Trophoblast cell (in vitro differentiated cells and primary cell): ENCODE measurements around the gene DDX4. TPM values are rescaled to one million over a fixed set of nuclear protein-coding genes. Genes with fewer than 3 reads are reported as not detected.
A peak's percentile ranks its signal among the peaks of the same experiment; 100 is the strongest.

Source experiments
- DNase-seq, 2 donors: peaks; one replicate each; pipeline ENCODE4 v3.0.0-alpha.2; 2016
- H2AFZ ChIP-seq: 2 replicates; pipeline ENCODE4 v1.6.1; 2013; ENCODE audit warnings: low read length, moderate library complexity, mild to moderate bottlenecking; ENCODE audit not compliant: insufficient read depth, poor library complexity
- H2AK5ac ChIP-seq: 2 replicates; pipeline ENCODE4 v1.6.1; 2013; ENCODE audit warnings: mild to moderate bottlenecking, low read length
- H2BK120ac ChIP-seq: 2 replicates; pipeline ENCODE4 v1.6.1; 2013; ENCODE audit warnings: low read length, mild to moderate bottlenecking, moderate library complexity; ENCODE audit not compliant: insufficient read depth, poor library complexity
- H2BK12ac ChIP-seq: 2 replicates; pipeline ENCODE4 v1.6.1; 2013; ENCODE audit warnings: mild to moderate bottlenecking, low read length, moderate library complexity
- H2BK5ac ChIP-seq: 2 replicates; pipeline ENCODE4 v1.6.1; 2013; ENCODE audit warnings: low read length, low read depth, moderate library complexity, mild to moderate bottlenecking; ENCODE audit not compliant: poor library complexity
- H3K14ac ChIP-seq: 2 replicates; pipeline ENCODE4 v1.6.1; 2013; ENCODE audit warnings: mild to moderate bottlenecking, low read length
- H3K18ac ChIP-seq: 2 replicates; pipeline ENCODE4 v1.6.1; 2013; ENCODE audit warnings: mild to moderate bottlenecking, low read length
- H3K23ac ChIP-seq: 2 replicates; pipeline ENCODE4 v1.6.1; 2013; ENCODE audit warnings: low read length
- H3K27ac ChIP-seq: 2 replicates; pipeline ENCODE4 v1.5.1; 2013; ENCODE audit warnings: low read depth, mild to moderate bottlenecking, inconsistent platforms, low read length, moderate library complexity
- H3K27me3 ChIP-seq: 2 replicates; pipeline ENCODE4 v1.6.1; 2013; ENCODE audit warnings: inconsistent platforms, mild to moderate bottlenecking, low read length, moderate library complexity; ENCODE audit not compliant: insufficient read depth
- H3K36me3 ChIP-seq, 2 experiments: 1 replicate in 1 of 2; 2 replicates in 1 of 2; pipeline ENCODE4 v1.6.1; 2013; ENCODE audit warnings: low read length in 2 of 2, mild to moderate bottlenecking in 2 of 2, moderate library complexity in 1 of 2; ENCODE audit not compliant: insufficient read depth in 2 of 2, control insufficient read depth in 1 of 2
- H3K4ac ChIP-seq: 2 replicates; pipeline ENCODE4 v1.6.1; 2013; ENCODE audit warnings: low read depth, mild to moderate bottlenecking, low read length, moderate library complexity
- H3K4me1 ChIP-seq, 2 experiments: 1 replicate in 1 of 2; 2 replicates in 1 of 2; pipeline ENCODE4 v1.6.1; 2013; ENCODE audit warnings: low read length in 2 of 2, mild to moderate bottlenecking in 2 of 2, moderate library complexity in 1 of 2; ENCODE audit not compliant: insufficient read depth in 2 of 2, control insufficient read depth in 1 of 2
- H3K4me2 ChIP-seq: 2 replicates; pipeline ENCODE4 v1.6.1; 2013; ENCODE audit warnings: inconsistent platforms, mild to moderate bottlenecking, low read length, moderate library complexity
- H3K4me3 ChIP-seq: 2 replicates; pipeline ENCODE4 v1.5.1; 2013; ENCODE audit warnings: mild to moderate bottlenecking, low read depth, low read length, inconsistent platforms
- H3K79me1 ChIP-seq: one replicate; pipeline ENCODE4 v1.6.1; 2013; ENCODE audit warnings: low read length
- H3K79me2 ChIP-seq: 2 replicates; pipeline ENCODE4 v1.6.1; 2013; ENCODE audit warnings: low read length, mild to moderate bottlenecking; ENCODE audit not compliant: control insufficient read depth, insufficient read depth, poor library complexity
- H3K9ac ChIP-seq: 2 replicates; pipeline ENCODE4 v1.6.1; 2013; ENCODE audit warnings: mild to moderate bottlenecking, low read length
- H3K9me3 ChIP-seq: 2 replicates; pipeline ENCODE4 v1.6.1; 2013; ENCODE audit warnings: low read depth, mild to moderate bottlenecking, control low read depth, inconsistent platforms, low read length; ENCODE audit not compliant: insufficient read depth
- H4K12ac ChIP-seq: 2 replicates; pipeline ENCODE4 v1.6.1; 2013; ENCODE audit warnings: low read depth, mild to moderate bottlenecking, low read length, moderate library complexity
- H4K8ac ChIP-seq: 2 replicates; pipeline ENCODE4 v1.6.1; 2013; ENCODE audit warnings: low read depth, mild to moderate bottlenecking, low read length, moderate library complexity
- H4K91ac ChIP-seq: one replicate; pipeline ENCODE4 v1.6.1; 2013; ENCODE audit warnings: low read depth, mild to moderate bottlenecking, low read length, moderate library complexity
- WGBS: extraction: QIAGEN DNeasy Blood & Tissue Kit; methylation state at CpG from one replicate; pipeline ENCODE4 v1.1.7; 2013; ENCODE audit warnings: missing lambda C conversion rate; ENCODE audit not compliant: insufficient read length, insufficient coverage; ENCODE audit errors: extremely low coverage; 5-methylcytosine and 5-hydroxymethylcytosine counted together
- polyA plus RNA-seq: library from polyadenylated mRNA; stranded (reverse); fragments of 200-250 nt; gene quantifications from 2 replicates; pipeline ENCODE4 v1.2.3, GENCODE V29; 2013

The DDX4 gene
- 0.03 and 0.04 TPM in 2 replicates for polyA plus RNA-seq

GRCh38 chr5:55737793-55738192 is at the start of gene DDX4:
Gene DDX4, plus strand, starts transcription at chr5:55738061. Its CDS starts 903 bp downstream, at chr5:55738964.
- Histone ChIP-seq H2BK12ac (no peak within 1 kb of the TSS), H4K12ac (no peak within 1 kb of the TSS), H3K36me3 (no peaks in the 10 kb centered on the region), H2AK5ac (no peak within 1 kb of the TSS), H2BK5ac (no peak within 1 kb of the TSS), H3K79me1 (no peaks in the 10 kb centered on the region), H2AFZ (no peak within 1 kb of the TSS), H4K8ac (no peak within 1 kb of the TSS), H3K18ac (no peak within 1 kb of the TSS), H3K23ac (no peak within 1 kb of the TSS), H3K14ac (no peak within 1 kb of the TSS), H3K4me2 (no peak within 1 kb of the TSS), H3K4me3 (peak within 1 kb of the TSS; percentile 20), H3K9me3 (no peaks in the 10 kb centered on the region), H3K4me1 (no peaks in the 10 kb centered on the region), H3K4ac (no peak within 1 kb of the TSS), H3K27me3 (no peaks in the 10 kb centered on the region), H3K9ac (no peak within 1 kb of the TSS), H4K91ac (no peak within 1 kb of the TSS), H3K79me2 (no peaks in the 10 kb centered on the region), H3K27ac (no peak within 1 kb of the TSS), H2BK120ac (no peak within 1 kb of the TSS)
- WGBS: no CpG with 5 or more reads among the region's 31 CpGs
- no peak for DNase-seq

GRCh38 chr5:55691265-55692105 is 46.4 kb upstream of the DDX4 start:
- Histone ChIP-seq H3K79me1 (peaks cover 9% of the 10 kb centered on the region), H3K27ac (peak overlapping the region; percentile 83), H3K9me3 (no peaks in the 10 kb centered on the region), H3K4me2 (peak overlapping the region; percentile 51), H3K4me1 (peaks cover 0 to 4% of the 10 kb centered on the region in 2 experiments), H2BK5ac (peak overlapping the region; percentile 40), H3K4me3 (no peak overlapping the region), H4K8ac (no peak overlapping the region), H2AFZ (no peak overlapping the region), H3K27me3 (no peaks in the 10 kb centered on the region), H4K91ac (no peak overlapping the region), H4K12ac (no peak overlapping the region), H3K79me2 (no peaks in the 10 kb centered on the region), H3K14ac (no peak overlapping the region), H2AK5ac (no peak overlapping the region), H3K23ac (no peak overlapping the region), H2BK12ac (no peak overlapping the region), H3K4ac (no peak overlapping the region), H3K18ac (no peak overlapping the region), H3K36me3 (no peaks in the 10 kb centered on the region), H3K9ac (no peak overlapping the region), H2BK120ac (peak overlapping the region; percentile 51)
- WGBS: no CpG with 5 or more reads among the region's 2 CpGs
- peak in 1 of 2 donors; percentile 79 for DNase-seq

GRCh38 chr5:55692106-55692417 is 45.8 kb upstream of the DDX4 start:
- Histone ChIP-seq H2BK5ac (no peak overlapping the region), H3K79me2 (no peaks in the 10 kb centered on the region), H3K23ac (no peak overlapping the region), H4K91ac (no peak overlapping the region), H4K8ac (no peak overlapping the region), H2AFZ (no peak overlapping the region), H3K4ac (no peak overlapping the region), H3K36me3 (peaks cover 0 to under 1% of the 10 kb centered on the region in 2 experiments), H3K4me2 (no peak overlapping the region), H4K12ac (no peak overlapping the region), H3K27ac (no peak overlapping the region), H2AK5ac (no peak overlapping the region), H3K9ac (no peak overlapping the region), H3K79me1 (peaks cover 9% of the 10 kb centered on the region), H3K18ac (no peak overlapping the region), H3K27me3 (no peaks in the 10 kb centered on the region), H3K4me1 (peaks cover 0 to 4% of the 10 kb centered on the region in 2 experiments), H3K9me3 (no peaks in the 10 kb centered on the region), H2BK12ac (no peak overlapping the region), H3K14ac (no peak overlapping the region), H2BK120ac (no peak overlapping the region), H3K4me3 (no peak overlapping the region)
- no CpG with 5 or more reads among the region's 2 CpGs for WGBS
- no peak for DNase-seq

GRCh38 chr5:55692509-55692908 is 45.4 kb upstream of the DDX4 start:
- no CpG with 5 or more reads among the region's 1 CpG for WGBS
- Histone ChIP-seq H3K18ac (no peak overlapping the region), H4K8ac (no peak overlapping the region)

More at GRCh38 chr5:55692509-55692908, 45.4 kb upstream of the DDX4 start:
- H2BK120ac ChIP-seq: no peak overlapping the region
- no peak for DNase-seq
- H3K27me3 ChIP-seq: no peaks in the 10 kb centered on the region
- no peak overlapping the region for H2BK5ac ChIP-seq
- no peak overlapping the region for H2BK12ac ChIP-seq
- H3K4me3 ChIP-seq: no peak overlapping the region
- H4K91ac ChIP-seq: no peak overlapping the region
- peaks cover 9% of the 10 kb centered on the region for H3K79me1 ChIP-seq
- no peaks in the 10 kb centered on the region for H3K9me3 ChIP-seq
- no peak overlapping the region for H3K14ac ChIP-seq
- H3K4me1 ChIP-seq: peaks cover 0 to 4% of the 10 kb centered on the region in 2 experiments
- no peak overlapping the region for H2AK5ac ChIP-seq
- H3K79me2 ChIP-seq: no peaks in the 10 kb centered on the region
- no peak overlapping the region for H3K27ac ChIP-seq
- H3K4me2 ChIP-seq: no peak overlapping the region
- H3K36me3 ChIP-seq: peaks cover 0 to 2% of the 10 kb centered on the region in 2 experiments
- no peak overlapping the region for H3K9ac ChIP-seq
- H3K23ac ChIP-seq: no peak overlapping the region
- H2AFZ ChIP-seq: no peak overlapping the region
- H3K4ac ChIP-seq: no peak overlapping the region
- H4K12ac ChIP-seq: no peak overlapping the region
